KOPT-K1 (cell line): Measurements from ENCODE around the gene MRPL44.

Experiments used
- H3K27ac ChIP-seq: fragments of 200-600 bp; sonication (generic); 2 replicates; pipeline ENCODE4 v1.5.1; 2016; ENCODE audit warnings: antibody characterized with exemption, mild to moderate bottlenecking, low read depth, low read length; ENCODE audit not compliant: poor library complexity, severe bottlenecking
- H3K36me3 ChIP-seq: fragments of 200-600 bp; sonication (generic); 2 replicates; pipeline ENCODE4 v1.5.1; 2017; ENCODE audit warnings: antibody characterized with exemption, mild to moderate bottlenecking, low read length, moderate library complexity; ENCODE audit not compliant: insufficient read depth
- H3K9me3 ChIP-seq: fragments of 200-600 bp; sonication (generic); 2 replicates; pipeline ENCODE4 v1.5.1; 2017; ENCODE audit warnings: antibody characterized with exemption, low read length, mild to moderate bottlenecking; ENCODE audit not compliant: insufficient read depth, poor library complexity, severe bottlenecking

Gene MRPL44

GRCh38 chr2:223976635-223977226, 19.5 kb downstream of the MRPL44 start:
- Histone ChIP-seq H3K36me3 (no peaks in the 10 kb centered on the region), H3K9me3 (no peaks in the 10 kb centered on the region), H3K27ac (no peak overlapping the region)

GRCh38 chr2:223978451-223978850, 21.2 kb downstream of the MRPL44 start:
- Histone ChIP-seq H3K36me3 (no peaks in the 10 kb centered on the region), H3K27ac (no peak overlapping the region), H3K9me3 (no peaks in the 10 kb centered on the region)

DNA sequence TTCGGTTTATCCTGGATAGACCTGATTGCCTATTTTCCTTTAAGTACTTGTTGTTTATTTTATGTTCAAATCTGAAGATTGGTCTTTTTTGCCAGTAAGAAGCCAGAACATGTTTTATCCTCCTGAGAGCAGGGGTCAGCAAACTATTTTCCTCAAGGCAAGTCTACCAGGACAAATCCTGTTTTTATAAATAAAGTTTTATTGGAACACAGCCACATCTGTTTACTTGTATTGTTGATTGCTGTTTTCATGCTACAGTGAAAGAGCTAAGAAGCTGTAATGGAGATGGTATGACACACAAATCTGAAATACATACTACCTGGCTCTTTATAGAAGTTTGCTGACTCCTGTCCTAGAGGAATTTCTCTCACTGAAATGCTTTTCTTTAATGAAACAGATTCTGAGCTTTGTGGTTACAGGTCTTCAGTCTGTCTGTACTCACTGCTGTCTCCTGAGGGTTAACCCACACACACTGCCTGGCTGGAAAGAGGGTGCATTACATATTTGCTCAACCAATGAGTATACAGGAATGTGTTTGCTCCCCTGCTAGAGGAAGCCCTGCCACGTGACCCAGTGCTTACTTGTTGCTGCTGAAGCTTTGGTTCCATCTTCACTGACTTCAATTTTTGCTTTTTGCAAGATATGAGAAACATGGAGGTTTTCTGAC, 22.6 kb downstream of the MRPL44 start:
- Histone ChIP-seq H3K9me3 (no peaks in the 10 kb centered on the region), H3K27ac (no peak overlapping the region), H3K36me3 (no peaks in the 10 kb centered on the region)

- no peak overlapping the region for H3K27ac ChIP-seq
- no peaks in the 10 kb centered on the region for H3K9me3 ChIP-seq
- no peaks in the 10 kb centered on the region for H3K36me3 ChIP-seq
Observed at GRCh38 chr2:223980397-223980735, 23.1 kb downstream of the MRPL44 start.

DNA sequence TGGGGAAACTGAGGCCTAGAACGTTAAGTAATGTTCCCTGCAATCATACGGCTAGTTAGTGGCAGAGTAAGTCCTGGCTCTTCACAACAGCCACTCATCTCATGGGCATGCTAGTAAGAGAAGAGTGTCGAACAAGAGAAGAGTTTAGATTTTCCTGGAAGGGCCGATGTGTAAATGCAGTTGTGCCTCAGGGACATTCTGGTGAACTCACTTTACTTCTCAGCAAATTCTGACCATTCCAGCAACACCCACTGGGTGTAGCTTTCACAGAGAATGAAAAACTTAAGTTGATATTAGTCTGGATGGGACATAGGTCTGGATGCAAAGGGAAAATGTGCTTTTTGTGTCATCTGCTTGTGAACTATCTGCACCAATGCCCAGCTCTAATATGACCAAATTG, 23.5 kb downstream of the MRPL44 start:
- Histone ChIP-seq H3K9me3 (no peaks in the 10 kb centered on the region), H3K27ac (no peak overlapping the region), H3K36me3 (no peaks in the 10 kb centered on the region)

DNA sequence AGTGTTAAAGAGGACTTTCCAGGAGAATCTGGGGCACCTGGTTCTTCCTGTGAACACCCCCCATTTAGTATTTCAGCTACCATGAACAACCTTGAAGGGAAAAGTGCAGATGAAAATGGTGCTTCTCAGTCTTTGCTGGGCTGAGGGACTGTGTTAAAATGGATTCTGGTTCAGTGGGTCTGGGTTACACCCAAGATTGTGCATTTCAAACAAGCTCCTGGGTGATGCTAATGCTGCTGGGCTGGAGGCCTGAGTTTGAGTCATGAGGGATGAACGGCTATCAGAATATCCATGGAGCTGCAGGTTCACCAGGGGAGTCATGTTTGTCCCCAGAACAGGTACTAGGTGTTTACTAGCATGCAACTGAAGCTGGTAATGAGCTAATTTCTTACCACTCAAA, 24.0 kb downstream of the MRPL44 start:
- Histone ChIP-seq H3K9me3 (no peaks in the 10 kb centered on the region), H3K27ac (no peak overlapping the region), H3K36me3 (no peaks in the 10 kb centered on the region)

- no peaks in the 10 kb centered on the region for H3K36me3 ChIP-seq
- no peak overlapping the region for H3K27ac ChIP-seq
- no peaks in the 10 kb centered on the region for H3K9me3 ChIP-seq
Observed at GRCh38 chr2:223989206-223989855, 32.1 kb downstream of the MRPL44 start.

DNA sequence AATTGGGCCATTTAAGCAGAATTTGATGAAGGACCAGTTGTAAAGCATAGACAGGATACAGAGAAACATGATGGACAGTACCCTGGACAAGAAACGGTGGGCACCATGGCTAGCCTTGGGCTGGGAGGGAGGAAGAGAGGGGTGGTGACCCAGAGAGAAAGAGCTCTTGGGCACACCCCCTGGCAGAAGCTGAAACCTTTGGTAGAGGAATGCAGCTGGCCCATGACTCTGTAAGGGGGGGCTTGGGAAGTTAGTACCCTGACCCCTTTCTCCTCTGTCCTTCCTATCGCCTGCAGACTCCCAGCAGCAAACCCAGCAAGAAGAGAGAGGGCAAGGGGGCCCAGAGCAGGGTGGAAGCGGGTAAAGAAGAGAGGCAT, 32.6 kb downstream of the MRPL44 start:
- Histone ChIP-seq H3K27ac (no peak overlapping the region), H3K36me3 (no peaks in the 10 kb centered on the region), H3K9me3 (no peaks in the 10 kb centered on the region)

DNA sequence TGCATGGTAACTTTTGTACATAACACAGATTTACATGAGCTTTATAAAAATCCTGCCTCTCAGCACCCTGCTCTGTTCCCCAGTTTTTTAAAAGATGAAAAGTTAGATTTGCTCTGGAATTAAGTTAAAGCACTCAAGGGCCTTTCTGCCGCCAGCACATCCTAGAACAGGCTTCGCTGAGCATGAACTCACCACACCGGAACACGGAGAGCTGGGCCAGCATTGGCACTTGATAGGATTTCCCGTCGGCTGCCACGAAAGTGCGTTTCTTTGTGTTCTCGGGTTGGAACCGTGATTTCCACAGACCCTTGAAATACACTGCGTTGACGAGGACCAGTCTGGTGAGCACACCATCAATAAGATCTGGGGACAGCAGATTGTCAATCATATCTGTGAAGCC, 34.3 kb downstream of the MRPL44 start:
- no peak overlapping the region for H3K27ac ChIP-seq
- no peaks in the 10 kb centered on the region for H3K9me3 ChIP-seq
- no peaks in the 10 kb centered on the region for H3K36me3 ChIP-seq

DNA sequence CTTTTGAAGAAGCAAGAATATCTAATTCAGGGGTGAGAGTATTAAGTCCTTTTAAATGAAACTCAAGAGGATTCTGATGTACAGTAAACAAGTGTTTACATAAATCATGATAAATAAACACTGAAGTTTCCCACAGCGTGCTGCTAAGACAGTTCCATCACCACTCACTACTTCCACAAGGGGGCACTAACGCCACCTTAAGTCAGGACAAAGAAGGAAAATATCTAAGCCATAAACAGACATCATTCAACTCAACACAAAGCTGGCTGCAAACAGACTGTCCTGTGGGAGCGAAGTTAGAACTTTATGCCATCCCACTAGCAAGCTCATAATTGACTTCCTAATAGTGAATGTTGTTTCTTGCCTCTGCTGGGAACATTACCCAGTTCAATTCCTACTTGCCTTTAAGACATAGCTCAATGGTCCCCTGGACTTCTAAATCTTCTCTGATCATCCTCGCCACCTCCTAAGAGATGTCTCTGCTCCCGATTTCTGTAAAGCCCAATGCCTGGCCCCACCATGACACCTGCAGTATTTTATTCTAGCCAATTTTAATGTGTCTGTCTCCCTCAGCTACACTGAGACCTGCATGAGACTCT, 36.5 kb downstream of the MRPL44 start:
- Histone ChIP-seq H3K27ac (no peak overlapping the region), H3K36me3 (no peaks in the 10 kb centered on the region)

GRCh38 chr2:223994562-223995162, 37.4 kb downstream of the MRPL44 start:
- H3K36me3 ChIP-seq = no peaks in the 10 kb centered on the region
- no peaks in the 10 kb centered on the region for H3K9me3 ChIP-seq
- no peak overlapping the region for H3K27ac ChIP-seq

More for the DNA sequence above, 36.5 kb downstream of the MRPL44 start:
- H3K9me3 ChIP-seq = no peaks in the 10 kb centered on the region

GRCh38 chr2:223995569-223995968, 38.3 kb downstream of the MRPL44 start:
- no peaks in the 10 kb centered on the region for H3K9me3 ChIP-seq
- no peaks in the 10 kb centered on the region for H3K36me3 ChIP-seq
- no peak overlapping the region for H3K27ac ChIP-seq

DNA sequence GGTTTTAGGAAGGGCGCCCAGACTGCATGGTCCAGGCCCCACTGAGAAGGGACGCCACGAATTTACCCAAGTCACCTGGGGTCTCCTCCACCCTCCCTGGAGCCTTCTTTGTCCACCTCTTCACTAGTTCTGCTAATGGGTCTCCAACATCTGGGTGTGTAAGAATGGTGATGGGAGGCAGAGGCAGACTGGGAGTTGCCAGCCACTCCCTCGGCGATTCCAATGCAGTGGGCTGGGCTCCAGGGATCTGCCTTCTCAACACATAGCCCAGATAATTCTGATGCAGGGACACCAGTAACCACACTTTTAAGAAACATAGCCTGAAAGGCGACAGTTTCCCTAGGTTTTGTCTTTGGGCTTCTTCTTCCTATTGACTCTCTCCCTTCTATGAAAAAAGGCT, 39.1 kb downstream of the MRPL44 start:
- H3K27ac ChIP-seq = no peak overlapping the region
- H3K36me3 ChIP-seq = no peaks in the 10 kb centered on the region
- H3K9me3 ChIP-seq = no peaks in the 10 kb centered on the region

DNA sequence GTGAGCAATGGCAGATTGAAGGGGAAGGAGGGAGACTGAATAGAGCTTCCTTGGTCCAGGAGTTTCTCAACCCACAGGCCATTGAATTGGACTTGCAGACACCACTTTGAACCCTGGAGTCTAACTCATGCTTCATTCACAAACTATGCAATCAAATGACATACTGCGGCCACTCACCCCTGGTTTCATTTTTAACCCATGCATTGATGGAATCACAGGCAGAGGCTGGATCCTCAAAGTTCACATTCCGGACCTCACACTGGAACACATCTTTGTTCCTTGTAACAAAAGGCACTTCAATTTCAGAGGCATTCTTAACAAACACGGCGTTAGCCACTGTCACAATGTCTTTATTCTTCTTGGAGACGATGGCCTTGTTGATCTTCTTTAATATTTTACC, 40.7 kb downstream of the MRPL44 start:
- no peaks in the 10 kb centered on the region for H3K36me3 ChIP-seq
- no peaks in the 10 kb centered on the region for H3K9me3 ChIP-seq
- H3K27ac ChIP-seq = no peak overlapping the region

GRCh38 chr2:223998948-223999347, 41.7 kb downstream of the MRPL44 start:
- Histone ChIP-seq H3K27ac (no peak overlapping the region), H3K36me3 (no peaks in the 10 kb centered on the region), H3K9me3 (no peaks in the 10 kb centered on the region)
